DOHH2 (cell line): Measurements from ENCODE around the gene DCLK3.

Experiments
- CTCF ChIP-seq: fragments of 200-600 bp; sonication (generic); IDR thresholded peaks from one replicate; pipeline ENCODE4 v1.5.1; 2014; ENCODE audit warnings: antibody characterized with exemption, mild to moderate bottlenecking, low read depth, low read length; ENCODE audit not compliant: poor library complexity, severe bottlenecking
- EZH2phosphoT487 ChIP-seq: fragments of 200-600 bp; sonication (generic); IDR thresholded peaks from 2 replicates; pipeline ENCODE4 v1.6.1; 2017; ENCODE audit warnings: borderline replicate concordance, mild to moderate bottlenecking, antibody characterized with exemption, low read length, moderate library complexity, mixed read lengths

GRCh38 chr3:36701249-36701572 is 63.1 kb downstream of the DCLK3 start:
- TF ChIP-seq CTCF (no peak), EZH2phosphoT487 (no peak)
